Testis (tissue), 2 donors: ENCODE data around the gene TBL1XR1.

Experiments
- CTCF ChIP-seq, 3 experiments: fragments of 450-650 bp in 2 of 3; fragments of 200-600 bp in 1 of 3; sonication (generic) in 1 of 3; IDR thresholded peaks; one replicate each; pipeline ENCODE4 v1.5.1; 2016 to 2019; ENCODE audit warnings: antibody characterized with exemption in 3 of 3, mild to moderate bottlenecking in 2 of 3, moderate library complexity in 1 of 3
- POLR2A ChIP-seq: fragments of 450-650 bp; IDR thresholded peaks from one replicate; pipeline ENCODE4 v1.6.1; 2017; ENCODE audit warnings: antibody characterized with exemption, mild to moderate bottlenecking, moderate library complexity

- no peak for TF ChIP-seq CTCF (IDR thresholded peaks at IDR 0.05)
- no peak for TF ChIP-seq POLR2A
These were observed 226.5 kb downstream of the TBL1XR1 start for GRCh38 chr3:176970770-176971169.
